GM19035 (cell line): ENCODE data around the gene GPC4.

Experiments used
- ATAC-seq: cut with Tn5 transposase; IDR thresholded peaks from one replicate; pipeline ENCODE4 v1.9.1; 2021; ENCODE audit not compliant: unreplicated experiment

Gene GPC4

DNA sequence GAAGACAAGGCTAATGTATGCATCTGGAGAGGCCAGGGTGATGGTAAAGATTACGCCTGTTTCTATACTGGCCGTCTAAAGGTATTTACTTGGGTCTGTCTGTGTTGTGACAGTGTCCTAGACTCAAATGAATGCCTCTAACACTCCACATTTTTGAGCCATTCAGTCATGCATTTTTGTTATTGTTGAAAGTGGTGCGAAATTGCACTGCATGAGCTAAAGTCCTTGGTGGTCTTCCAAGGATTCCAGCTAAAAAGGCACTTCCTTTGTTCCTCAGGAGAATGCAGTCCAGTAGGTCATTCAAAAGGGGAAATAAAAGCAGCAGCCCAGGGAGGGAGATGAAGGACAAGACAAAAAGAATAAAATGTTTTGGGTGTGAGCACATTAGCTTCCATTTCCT lies 3.0 kb downstream of the GPC4 start:
- ATAC-seq = no peak

DNA sequence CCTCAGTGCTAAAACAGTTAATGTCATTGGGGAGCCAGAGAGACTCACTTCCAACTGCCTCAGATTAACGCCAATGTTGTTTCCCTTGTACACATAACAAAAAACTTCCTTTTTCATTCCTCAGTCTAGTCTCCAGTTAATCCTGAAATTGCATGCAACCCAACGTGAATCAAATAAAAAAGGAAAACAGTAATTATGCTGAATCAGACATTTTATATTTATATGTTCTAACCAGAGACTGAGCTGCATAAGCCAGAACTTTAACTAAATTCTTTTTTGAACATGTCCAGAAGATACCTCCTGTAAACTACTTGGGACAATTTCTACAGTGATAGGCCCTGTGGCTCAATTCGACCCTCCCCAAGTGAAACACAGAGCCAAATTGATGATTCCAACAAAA lies 4.7 kb downstream of the GPC4 start:
- no peak for ATAC-seq

DNA sequence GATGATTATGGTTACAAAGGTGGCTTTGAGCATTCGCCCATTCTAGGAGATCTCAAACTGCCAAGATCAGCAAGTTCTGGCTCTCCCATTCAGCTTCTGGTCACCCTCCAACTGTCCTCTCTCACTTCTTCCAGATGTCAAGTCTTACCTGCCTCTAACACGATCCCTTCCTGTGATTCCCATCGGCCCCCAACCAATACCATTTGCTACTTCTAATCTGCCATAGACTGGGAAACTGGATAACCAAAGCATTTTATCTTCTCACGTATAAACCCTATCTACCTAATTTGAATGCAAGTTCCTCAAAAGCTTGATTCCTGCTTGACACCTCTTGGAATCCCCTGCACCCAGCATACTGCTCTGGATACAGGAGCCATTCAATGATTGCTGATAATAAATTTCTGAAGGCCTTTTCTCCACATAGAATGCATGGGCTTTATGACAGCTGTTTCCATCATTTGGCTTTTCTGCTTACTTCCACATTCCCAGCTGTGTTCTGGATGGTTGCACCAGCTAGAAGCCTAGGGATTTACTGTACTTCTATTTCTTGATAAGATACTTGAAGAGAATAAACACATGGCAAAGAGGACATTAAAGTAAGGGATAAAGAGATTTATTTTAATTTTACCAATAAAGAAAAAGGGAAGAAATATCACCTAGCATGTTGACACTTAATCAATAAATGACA lies 9.6 kb downstream of the GPC4 start:
- ATAC-seq = no peak

DNA sequence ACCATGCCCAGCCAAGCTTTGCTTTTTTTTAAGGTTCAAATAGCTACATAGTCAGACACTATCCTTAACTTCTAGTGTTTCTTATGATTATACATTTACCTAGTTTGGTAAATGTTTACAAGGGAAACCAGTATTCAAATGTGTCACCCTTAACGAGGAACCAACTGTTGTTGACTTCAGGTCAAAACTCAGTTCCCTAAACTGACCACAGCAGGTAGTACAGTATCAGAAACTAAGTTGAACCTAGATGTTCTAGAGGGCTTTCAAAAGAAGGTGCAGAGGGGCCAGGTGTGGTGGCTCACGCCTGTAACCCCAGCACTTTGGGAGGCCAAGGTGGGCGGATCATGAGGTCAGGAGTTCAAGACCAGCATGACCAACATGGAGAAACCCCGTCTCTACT lies 11.3 kb downstream of the GPC4 start:
- ATAC-seq = no peak

DNA sequence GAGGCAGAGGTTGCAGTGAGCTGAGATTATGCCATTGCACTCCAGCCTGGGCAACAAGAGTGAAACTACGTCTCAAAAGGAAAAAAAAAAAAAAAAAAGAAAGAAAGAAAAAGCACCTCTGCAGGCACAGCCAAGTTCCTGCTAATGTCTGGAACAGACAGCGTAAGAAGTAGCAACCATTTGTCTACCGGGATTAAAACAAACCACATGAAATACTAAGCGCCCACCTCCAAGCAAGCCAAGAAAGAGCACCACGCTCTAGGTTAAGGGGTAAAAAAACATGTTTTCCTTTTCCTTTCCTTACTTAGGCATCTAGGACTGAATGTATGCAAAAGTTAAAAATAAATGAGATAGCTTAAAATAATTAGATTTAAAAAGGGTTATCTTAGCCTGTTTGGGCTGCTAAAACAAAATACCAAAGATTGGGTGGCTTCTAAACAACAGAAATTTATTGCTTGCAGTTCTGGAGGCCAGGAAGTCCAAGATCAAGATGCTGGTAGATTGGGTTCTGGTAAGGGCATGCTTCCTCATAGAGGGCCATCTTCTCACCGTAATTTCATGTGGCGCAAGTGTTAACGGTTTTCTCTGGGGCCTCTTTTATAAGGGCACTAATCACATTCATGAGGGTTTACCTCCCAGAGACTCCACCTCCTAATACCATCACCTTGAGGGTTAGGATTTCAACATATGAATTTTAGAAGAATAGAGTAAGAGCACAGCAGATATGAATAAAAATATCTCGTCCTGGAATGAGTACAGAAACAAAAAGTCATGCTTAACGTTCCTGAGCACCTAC lies 12.3 kb downstream of the GPC4 start:
- ATAC-seq = no peak

DNA sequence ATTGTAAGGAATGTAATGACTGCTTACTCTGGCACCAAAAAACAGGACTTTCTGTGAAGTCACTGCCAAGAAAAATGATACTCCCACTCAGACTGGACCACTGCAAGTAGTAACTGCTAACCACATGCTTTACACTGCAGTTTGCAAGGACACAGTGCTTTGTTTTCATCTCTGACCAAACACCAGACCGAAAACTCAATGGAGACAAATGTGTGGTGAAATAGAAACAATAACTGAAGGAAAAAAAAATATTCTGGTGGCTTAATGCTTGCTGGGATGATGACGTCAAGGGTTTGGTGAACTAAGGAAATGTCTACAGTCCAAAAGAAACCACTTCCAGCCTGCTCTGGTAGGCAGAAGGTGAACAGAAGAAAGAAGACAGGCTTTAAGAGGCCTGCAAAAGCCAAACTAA lies 13.2 kb downstream of the GPC4 start:
- no peak for ATAC-seq

DNA sequence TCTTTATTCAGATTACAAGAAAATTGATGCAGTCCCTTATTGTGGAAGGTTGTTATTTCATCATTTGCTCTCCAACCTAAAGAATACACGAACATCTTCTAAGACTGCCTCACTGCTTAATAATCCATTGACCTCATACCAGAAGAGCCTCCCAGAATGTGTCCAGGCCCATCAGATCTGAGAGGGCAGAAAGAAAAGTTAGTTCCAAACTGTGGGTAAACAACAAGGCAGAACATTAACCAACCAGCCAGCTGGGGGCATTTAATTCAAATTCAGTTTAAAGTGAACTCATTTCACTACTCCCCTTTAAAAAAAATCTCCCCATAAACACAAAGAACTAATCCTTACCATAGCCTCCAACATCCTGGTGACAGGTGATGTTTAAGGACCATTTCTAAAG lies 13.8 kb downstream of the GPC4 start:
- no peak for ATAC-seq

DNA sequence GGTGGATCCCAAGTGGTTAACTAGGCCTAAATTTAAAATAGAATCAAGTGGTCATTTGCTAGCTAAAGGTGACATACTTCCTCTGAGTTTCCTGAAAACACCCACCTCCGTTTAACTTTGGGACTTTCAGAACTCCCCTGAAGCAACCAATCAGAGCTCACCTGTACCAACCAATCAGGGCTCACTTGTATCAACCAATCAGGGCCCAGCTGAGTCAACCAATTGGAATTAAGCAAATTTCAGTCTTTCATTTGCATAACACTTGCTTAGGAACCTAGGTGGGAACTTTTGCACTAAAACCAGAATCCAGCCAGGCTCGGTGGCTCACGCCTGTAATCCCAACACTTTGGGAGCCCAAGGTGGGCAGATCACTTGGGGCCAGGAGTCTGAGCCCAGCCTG lies 15.9 kb downstream of the GPC4 start:
- ATAC-seq = no peak

DNA sequence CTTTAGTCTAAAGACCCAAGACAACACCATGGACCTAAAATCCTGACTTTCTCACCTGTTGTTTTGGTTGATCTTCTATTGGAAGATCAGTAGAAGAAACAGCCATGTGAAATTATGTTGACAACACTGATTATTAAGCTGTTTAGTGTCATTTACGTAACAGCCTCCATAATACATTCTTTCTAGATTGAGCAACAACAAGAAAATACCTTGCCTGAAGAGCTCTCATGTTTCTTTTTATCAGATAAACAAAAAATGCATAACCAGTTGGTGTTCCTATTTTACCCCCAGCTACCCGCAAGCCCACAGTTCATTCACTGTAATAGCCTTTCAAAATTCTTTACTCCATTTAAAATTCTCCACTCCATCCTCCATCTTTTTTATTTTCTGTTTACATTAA lies 20.5 kb downstream of the GPC4 start:
- ATAC-seq = no peak

DNA sequence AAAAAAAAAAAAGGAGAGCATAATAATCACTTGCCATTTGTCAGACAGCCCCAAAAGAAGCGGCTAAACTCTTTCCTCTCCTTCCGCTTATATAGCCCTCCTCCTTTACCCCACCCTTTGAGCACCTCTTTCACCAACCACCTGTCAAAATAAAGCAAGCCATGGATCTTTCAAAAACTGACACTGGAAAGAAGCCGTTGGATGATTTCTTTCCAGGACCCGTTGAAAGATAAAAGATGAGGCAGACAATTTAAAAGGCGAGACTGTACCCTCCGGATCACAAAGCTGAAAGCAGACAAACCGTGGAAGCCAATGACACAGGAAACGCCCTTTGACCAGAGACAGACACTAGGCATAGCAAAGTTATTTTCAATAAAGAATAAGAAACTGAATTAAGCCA lies 22.6 kb downstream of the GPC4 start:
- no peak for ATAC-seq

DNA sequence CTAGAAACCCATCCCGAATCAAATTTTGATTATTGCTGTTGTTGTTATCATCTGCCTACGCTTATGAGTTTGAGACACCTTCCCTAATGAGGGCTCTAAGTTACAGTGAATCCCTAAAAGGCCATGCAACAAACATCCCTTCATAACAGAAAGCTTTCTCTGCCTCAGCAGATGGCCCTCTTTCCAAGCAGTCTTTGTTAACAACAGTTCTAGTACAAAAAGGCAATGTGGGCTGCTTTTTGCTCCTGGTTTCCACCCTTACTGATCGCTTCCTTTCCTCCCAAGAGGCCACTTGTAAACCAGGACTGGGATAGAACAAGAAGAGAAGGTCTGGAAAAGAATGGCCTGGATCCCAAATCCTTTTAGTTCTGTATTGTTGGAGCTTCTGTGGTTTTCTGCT lies 24.2 kb downstream of the GPC4 start:
- no peak for ATAC-seq

DNA sequence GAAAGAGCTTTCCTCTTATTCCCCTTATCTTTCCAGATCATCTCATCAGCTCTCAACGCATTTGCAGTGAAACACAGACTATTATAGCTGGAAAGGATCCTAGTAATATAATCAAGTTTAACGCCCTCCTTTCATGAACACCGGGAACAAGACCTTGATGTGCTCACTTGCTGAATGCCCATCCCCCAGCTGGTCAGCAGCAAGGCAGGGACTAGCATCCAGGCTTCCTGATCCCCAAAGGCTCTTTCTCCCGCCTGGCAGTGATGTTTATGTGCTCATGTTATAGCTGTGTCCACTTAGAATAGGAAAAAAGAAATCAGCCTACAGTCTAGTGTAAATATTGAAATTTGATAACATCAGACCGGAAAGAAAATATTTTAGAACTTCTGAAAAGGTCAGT lies 24.6 kb downstream of the GPC4 start:
- no peak for ATAC-seq

DNA sequence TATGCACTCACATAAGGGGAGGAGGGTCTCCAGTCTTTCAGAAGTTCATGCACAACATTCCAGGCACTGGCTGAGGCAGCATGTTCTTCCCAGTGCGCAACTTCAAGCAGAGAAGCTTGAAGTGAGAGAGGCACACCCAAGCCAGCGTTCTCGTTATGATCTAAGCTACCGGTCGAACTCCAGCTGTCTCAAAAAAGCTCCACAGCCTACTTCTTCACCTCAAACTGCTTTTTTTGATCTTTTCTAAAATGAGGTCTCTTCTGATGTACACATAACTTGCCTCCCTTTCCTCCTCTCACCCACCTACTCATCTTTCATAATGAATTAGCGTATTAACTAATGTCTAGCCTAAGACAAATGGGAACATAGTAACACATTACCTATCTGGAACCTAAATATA lies 25.3 kb downstream of the GPC4 start:
- ATAC-seq = no peak

DNA sequence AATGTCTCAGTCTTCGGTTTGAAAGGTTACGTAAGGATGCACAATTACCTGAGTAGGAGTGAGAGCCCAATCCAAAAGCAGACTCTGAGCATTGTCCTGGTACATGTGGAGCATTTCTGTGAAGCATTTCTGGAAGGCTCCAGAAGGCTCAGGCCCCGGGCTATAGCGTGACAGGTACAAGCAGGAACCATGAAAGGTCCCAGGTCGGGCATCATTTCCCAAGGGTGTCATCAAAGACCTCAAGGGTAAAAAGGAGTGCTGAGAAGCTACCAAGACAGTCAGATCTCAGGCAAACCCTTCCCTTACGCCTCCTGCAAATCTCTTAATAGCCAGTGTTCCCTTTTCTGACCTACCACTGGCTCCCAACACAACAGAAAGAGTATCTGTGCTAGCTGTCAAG lies 30.8 kb downstream of the GPC4 start:
- no peak for ATAC-seq

DNA sequence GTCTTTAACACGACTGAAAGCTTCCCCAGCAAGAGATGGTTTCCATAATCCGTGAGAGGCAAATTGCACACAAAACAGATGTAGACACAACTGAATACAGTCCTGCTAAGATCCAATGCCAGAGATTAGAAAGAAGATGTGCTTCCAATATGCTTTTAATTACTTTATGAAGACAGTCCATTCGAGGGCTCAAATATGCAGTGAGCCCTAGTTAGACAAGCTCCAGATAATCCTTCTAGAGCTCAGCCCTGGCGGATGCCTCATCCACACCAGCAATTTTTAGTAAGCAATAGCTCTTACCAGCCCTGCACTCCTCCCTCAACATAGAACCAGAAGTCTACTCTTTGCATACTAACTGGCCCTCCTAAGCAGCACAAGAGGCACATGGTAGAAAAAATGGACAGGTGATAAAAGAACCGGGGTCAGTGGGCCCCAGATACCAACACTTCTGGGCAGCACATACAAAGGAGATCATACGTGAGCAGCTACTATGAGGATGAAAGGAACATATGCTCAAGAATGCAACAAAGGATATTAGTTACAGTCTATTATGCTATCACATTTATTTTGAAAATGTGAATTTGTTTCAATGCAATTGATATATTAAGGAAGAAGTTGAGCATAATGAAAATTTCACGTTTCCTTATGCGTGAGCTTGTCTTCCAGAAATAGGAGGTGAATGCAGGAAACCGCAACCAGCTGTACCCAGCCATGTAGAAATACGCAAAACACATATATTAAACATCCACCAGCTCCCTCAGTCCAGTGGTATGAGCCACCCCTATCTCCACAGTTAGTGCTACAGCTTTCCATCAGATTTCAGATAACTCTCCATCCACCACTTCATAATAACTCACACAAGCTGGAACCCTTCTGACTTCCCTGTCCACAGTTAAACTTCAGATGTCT lies 34.3 kb downstream of the GPC4 start:
- ATAC-seq = no peak

DNA sequence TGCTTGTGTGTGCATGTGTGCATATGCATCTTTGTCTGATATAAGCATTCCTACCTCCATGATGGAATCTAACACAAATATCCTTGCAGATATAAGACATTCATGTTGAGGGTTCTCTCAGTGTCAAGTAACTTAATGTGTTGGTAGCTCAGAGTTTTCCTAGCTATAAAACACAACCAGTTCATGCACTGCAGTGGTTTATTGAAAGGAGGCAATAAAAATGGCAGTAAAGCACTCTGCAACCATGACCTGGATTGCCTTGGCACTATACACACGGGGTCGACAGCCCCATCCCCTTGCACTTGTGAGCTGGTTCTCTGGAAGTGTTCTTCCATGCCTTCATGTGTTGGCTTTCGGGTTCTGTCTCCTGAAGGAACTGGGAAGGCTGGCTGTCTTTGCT lies 38.9 kb downstream of the GPC4 start:
- ATAC-seq = no peak

DNA sequence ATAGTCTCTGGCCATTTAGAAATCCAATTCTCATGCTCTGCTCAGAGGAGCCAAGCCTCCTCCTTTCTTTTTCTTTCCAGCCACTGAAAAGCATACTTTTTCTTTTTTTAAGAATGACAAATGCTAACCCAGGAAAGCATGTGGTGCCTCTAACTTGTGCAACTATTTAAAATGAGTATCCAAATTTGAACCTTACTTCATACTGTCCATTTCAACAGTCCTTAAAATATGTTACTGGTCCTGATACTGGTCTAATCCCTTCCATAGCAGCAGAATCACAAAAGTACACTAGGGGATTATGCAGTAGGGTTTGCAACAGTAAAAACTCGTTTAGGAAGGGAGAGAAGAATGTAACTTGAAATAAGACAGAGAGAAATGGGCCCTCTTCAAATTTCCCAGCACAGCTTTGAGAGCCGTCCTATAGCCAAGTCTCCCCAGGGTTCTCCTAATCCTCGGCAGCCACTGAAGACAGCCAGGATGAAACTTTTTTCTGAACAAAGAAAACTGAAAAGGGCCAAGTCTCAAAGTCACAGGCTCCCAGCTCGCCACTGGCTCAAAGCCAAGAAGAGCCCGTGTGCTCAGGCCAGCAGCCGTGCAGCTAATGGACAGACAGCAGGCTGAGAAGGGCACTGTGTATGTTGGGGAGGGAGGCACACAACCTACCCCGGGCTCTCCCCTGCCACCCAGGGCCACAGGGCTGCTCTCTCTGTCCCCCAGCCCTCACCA lies 39.5 kb downstream of the GPC4 start:
- no peak for ATAC-seq

DNA sequence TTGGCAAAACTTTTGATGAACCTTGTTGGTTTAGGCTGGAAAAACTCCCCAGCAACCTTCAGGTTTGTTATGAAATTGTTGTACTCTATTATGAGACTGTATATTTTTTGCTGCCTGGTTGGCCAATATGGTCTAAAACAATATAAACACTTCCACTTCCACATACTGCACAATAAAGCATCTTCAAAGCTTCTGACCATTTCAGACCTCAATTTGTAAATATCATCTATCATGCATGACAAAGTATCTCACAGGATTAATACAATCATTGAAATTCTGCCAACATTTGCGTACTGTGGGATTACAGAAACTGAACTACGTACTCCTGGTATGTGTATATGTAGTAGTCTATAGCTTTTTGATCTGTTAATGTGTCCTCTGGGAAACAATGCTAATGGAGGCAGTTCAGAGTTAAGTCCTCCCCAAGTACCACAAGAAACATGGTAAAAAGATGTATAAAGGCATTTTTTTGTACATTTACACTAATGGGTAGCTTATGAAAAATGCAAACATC lies 40.4 kb downstream of the GPC4 start:
- no peak for ATAC-seq

DNA sequence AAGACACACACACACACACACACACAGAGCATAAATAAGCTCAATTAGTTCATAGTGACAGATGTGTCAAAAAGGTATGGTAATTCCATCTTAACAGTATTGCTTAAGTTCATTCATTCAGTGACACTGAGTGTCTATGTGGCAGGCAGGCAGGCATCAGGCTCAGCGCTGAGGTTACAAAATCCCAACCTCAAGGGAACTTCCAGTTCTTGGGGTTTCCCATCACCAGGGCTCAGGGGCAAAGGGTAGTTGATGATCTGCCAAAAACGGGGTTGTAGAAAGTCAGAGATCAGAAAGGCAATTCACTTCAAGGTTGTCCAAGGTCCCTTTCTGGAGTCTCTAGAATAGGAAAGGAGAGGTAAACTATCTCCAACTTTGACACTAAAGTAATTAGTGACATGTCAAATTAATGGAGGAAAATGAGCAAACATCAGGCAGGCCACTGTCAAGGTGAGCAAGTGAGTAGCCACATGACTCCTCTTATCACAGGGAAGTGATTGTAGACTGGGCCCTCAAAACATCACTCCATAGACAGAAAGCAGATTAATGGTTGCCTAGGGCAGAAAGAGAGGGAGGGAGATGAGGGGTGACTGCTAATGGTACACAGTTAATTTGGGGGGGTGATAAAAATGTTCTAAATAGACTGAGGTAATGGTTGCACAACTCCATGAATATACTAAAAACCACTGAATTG lies 41.8 kb downstream of the GPC4 start:
- no peak for ATAC-seq

DNA sequence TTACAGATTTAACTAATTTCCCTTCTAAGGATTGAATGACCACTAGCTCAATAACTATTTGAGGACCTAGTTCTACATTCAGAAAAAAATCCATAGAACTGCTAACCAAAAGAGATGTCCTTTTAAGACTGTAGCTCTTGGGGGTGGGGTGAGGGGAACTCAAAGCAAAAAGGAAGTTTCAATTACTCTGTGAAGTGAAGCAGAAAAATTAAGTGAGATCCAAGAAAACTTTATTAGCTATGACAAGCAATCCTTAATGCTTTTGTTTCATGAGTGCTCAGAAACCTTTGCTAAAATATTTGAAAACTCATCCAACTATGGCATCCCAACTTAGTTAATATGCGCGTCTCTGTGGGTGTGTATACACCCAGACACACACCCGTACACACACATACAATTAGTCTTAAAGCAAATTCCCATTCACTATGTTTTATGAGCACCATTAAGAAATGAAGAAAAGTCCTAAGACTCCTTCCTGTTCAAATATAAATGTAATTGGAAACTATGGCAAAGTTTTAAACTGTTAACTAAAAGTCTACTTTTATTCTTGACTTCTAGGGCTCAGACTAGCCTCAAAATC lies 44.5 kb downstream of the GPC4 start:
- no peak for ATAC-seq
